NT2/D1 (cell line): ENCODE measurements around the gene CAMK2G.

Experiments used
- SUZ12 ChIP-seq: IDR thresholded peaks from 2 replicates; pipeline ENCODE4 v1.6.1; 2011; ENCODE audit not compliant: insufficient read length, insufficient read depth; ENCODE audit errors: extremely low read depth
- YY1 ChIP-seq: IDR thresholded peaks from 2 replicates; pipeline ENCODE4 v1.6.1; 2011; ENCODE audit not compliant: insufficient read length, insufficient read depth
- ZNF274 ChIP-seq: IDR thresholded peaks from 2 replicates; pipeline ENCODE4 v1.6.1; 2011; ENCODE audit warnings: mild to moderate bottlenecking, low read depth, low read length

- no peak for TF ChIP-seq SUZ12
- no peak for TF ChIP-seq YY1
- no peak for TF ChIP-seq ZNF274
These were observed 4.0 kb upstream of the CAMK2G start for GRCh38 chr10:73878365-73878764.
